RWPE2 (cell line): ENCODE measurements around the gene PLEKHA4.
A peak's percentile ranks its signal among the peaks of the same experiment; 100 is the strongest.

Experiments used
- ATAC-seq: fragments of 200-7000 bp; cut with Tn5 transposase; 3 replicates; pipeline ENCODE4 v1.9.1; 2021; ENCODE audit warnings: low read depth
- DNase-seq: peaks from one replicate; pipeline ENCODE4 v3.0.0-alpha.2; 2020; ENCODE audit warnings: low spot score
- H3K27ac ChIP-seq: fragments of 450-650 bp; 2 replicates; pipeline ENCODE4 v1.5.1; 2017; ENCODE audit warnings: mild to moderate bottlenecking; ENCODE audit not compliant: poor library complexity, severe bottlenecking
- H3K27me3 ChIP-seq: fragments of 250-450 bp; sonication (Bioruptor Pico); 2 replicates; pipeline ENCODE4 v1.5.1; 2021; ENCODE audit warnings: mild to moderate bottlenecking, moderate library complexity; ENCODE audit not compliant: insufficient read depth, poor library complexity, severe bottlenecking
- H3K36me3 ChIP-seq: fragments of 250-450 bp; sonication (Bioruptor Pico); 2 replicates; pipeline ENCODE4 v1.5.1; 2020; ENCODE audit warnings: low read depth, mild to moderate bottlenecking, moderate library complexity
- H3K4me1 ChIP-seq: fragments of 250-450 bp; sonication (Bioruptor Pico); 2 replicates; pipeline ENCODE4 v1.5.1; 2021; ENCODE audit warnings: mild to moderate bottlenecking, moderate library complexity; ENCODE audit not compliant: insufficient read depth, poor library complexity, severe bottlenecking
- H3K4me3 ChIP-seq: fragments of 250-450 bp; sonication (Bioruptor Pico); 2 replicates; pipeline ENCODE4 v1.5.1; 2021; ENCODE audit warnings: mild to moderate bottlenecking, moderate library complexity; ENCODE audit not compliant: severe bottlenecking
- H3K9me3 ChIP-seq: fragments of 250-450 bp; sonication (Bioruptor Pico); 2 replicates; pipeline ENCODE4 v1.5.1; 2021; ENCODE audit warnings: mild to moderate bottlenecking, moderate library complexity; ENCODE audit not compliant: severe bottlenecking
- TF ChIP-seq, protein P1 (sequence below): fragments of 450-650 bp; IDR thresholded peaks from one replicate; pipeline ENCODE4 v1.5.1; 2017; ENCODE audit warnings: mild to moderate bottlenecking, moderate library complexity; ENCODE audit not compliant: poor library complexity, severe bottlenecking

The PLEKHA4 gene

DNA sequence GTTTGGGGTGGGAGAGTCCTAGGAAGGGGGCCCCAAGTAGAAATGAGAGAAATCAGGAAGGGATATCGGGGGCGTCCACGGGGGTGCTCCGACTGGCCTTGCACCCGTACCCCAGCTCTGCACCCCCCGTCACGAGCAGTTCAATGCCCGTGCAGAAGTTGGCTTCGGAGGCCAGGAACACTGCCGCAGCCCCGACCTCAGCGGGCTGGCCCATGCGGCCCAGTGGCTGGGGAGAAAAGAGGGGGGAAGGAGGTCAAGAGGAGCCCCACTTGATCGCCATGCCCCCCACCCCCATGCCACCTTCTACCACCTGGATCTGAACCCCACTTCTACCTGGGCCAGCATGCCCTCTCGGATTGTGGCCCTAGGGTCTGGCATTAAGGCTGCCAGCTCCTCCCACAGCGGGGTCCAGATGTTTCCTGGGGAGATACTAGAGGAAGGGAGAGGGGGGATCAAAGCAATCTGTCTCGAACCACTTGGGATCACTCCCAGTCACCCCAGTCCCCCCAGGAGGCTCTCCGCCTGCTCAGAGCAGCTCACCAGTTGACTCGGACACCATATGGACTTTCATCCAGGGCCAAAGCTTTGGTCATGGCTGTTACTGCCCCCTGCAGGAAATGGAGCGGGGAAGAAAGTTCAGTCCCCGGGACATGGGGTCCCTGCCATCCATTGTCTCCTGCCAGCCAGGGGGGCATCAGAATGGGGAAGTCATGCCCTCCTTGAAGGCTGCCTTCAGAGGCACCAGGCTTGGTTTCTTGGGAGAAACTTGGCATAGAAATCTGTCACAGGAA lies 55.1 kb downstream of the PLEKHA4 start:
- Histone ChIP-seq H3K4me1 (peaks cover 3% of the 10 kb centered on the region), H3K4me3 (no peak overlapping the region), H3K9me3 (no peaks in the 10 kb centered on the region), H3K27ac (no peak overlapping the region), H3K36me3 (no peaks in the 10 kb centered on the region), H3K27me3 (no peaks in the 10 kb centered on the region)
- no peak for ATAC-seq
- TF ChIP-seq, protein P1, sequence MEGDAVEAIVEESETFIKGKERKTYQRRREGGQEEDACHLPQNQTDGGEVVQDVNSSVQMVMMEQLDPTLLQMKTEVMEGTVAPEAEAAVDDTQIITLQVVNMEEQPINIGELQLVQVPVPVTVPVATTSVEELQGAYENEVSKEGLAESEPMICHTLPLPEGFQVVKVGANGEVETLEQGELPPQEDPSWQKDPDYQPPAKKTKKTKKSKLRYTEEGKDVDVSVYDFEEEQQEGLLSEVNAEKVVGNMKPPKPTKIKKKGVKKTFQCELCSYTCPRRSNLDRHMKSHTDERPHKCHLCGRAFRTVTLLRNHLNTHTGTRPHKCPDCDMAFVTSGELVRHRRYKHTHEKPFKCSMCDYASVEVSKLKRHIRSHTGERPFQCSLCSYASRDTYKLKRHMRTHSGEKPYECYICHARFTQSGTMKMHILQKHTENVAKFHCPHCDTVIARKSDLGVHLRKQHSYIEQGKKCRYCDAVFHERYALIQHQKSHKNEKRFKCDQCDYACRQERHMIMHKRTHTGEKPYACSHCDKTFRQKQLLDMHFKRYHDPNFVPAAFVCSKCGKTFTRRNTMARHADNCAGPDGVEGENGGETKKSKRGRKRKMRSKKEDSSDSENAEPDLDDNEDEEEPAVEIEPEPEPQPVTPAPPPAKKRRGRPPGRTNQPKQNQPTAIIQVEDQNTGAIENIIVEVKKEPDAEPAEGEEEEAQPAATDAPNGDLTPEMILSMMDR: no peak
- DNase-seq: no peak

DNA sequence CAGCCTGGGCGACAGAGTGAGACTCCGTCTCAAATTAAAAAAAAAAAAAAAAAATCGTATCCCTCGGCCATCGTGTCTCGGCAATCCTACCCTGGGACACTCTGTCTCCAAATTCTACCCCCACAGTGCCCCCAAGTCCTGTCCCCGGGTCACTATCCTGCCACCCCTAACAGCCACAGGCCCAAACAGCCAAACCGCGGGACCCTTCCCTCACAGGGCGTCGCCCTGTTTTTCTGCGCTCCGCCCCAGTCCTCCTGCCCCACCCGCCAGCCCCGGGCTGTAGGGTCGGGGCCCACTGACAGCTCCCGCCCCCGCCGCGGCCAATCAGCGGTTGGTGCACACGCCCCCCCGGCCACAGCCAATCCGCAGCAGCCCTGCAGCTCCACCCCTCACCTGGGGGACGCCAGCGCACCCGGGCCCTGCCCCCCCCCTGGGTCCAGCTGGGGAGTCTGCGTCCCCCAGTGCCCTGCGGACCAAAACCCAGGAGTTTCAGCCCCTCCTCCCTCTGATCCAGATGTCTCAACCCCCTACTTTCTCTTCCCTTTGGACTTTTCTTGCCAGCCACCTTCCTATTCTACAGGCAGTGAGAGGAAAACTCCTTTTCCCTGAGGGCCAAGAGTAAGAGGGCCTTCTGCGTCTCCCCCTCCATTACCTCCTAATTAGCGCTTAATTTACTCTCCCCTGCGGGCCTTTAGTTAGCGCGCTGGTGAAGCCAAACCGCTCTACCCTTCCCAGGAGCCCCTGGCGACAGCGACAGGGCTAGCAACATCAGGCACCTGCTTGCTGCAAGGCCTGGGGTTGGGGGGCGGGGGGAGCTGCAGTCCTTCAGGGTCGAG lies 56.1 kb downstream of the PLEKHA4 start:
- Histone ChIP-seq H3K9me3 (no peaks in the 10 kb centered on the region), H3K36me3 (peaks cover 4% of the 10 kb centered on the region; the same call in 1 of the 2 replicates), H3K27ac (peak overlapping the region; percentile 53), H3K4me1 (peaks cover 3% of the 10 kb centered on the region), H3K4me3 (peak overlapping the region; percentile 51), H3K27me3 (no peaks in the 10 kb centered on the region)
- TF ChIP-seq, protein P1: no peak
- DNase-seq (no peak), ATAC-seq (peak; percentile 75)

DNA sequence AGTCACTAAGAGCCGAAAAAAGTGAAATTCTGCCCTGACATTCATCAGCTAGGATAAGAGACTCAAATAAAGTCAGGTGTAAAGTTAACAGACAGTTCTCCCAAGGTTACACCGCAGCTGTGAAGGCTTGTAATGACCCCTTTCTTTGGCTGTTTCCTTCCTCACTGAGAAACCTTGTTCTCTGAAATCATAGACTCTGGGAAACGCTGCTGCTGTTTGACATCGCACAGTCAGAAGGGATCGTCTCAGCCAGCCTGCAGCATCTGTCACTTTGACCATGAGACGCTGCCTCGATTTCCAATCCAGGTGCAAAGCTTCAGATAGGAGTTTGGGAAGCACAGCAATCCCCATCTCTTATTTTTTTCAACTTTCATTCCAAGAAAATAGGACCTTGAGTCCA lies 58.3 kb downstream of the PLEKHA4 start:
- TF ChIP-seq, protein P1: no peak
- peaks cover 3% of the 10 kb centered on the region for H3K4me1 ChIP-seq
- DNase-seq (no peak), ATAC-seq (no peak)
- no peaks in the 10 kb centered on the region for H3K27me3 ChIP-seq
- peak overlapping the region; percentile 51 for H3K4me3 ChIP-seq
- peaks cover 15% of the 10 kb centered on the region for H3K36me3 ChIP-seq
- peak overlapping the region; percentile 53 for H3K27ac ChIP-seq
- H3K9me3 ChIP-seq: no peaks in the 10 kb centered on the region

DNA sequence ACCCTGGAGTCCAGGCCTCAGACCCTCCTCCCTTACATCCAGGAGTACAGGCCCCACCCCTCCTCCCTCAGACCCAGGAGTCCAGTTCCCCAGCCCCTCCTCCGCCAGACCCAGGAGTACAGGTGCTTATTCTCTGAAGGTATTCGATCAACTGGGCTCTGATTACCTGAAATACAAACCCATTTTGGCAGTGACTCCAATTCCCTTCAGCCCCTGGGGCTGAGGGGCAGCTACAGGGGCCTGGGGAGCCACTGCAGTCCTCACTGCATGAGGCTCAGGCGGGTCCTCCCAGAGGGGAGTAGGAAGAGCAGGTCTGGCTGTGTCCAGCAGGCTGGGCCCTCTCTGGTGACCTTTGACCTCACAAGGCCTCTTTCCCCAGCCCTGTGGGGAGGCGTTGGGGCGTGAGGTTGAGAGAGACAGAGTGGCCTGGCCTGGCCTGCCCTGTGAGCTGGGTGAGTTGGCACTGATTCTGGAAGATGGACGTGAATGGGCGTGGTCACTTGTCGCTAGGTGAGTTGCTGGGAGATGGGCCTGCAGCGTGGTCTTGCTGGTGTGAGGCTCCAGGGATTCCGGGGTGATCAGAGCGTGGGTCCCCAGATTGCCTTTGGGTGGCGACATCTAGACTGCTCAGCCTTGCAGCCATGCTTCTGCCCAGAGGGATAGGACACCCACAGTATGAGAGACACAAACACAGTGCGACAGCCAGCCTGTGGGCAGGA lies 60.7 kb downstream of the PLEKHA4 start:
- Histone ChIP-seq H3K9me3 (no peaks in the 10 kb centered on the region), H3K27me3 (no peaks in the 10 kb centered on the region), H3K4me3 (no peak overlapping the region), H3K27ac (no peak overlapping the region), H3K4me1 (peaks cover 3% of the 10 kb centered on the region), H3K36me3 (peaks cover 15% of the 10 kb centered on the region)
- ATAC-seq (no peak), DNase-seq (no peak)
- TF ChIP-seq, protein P1: no peak
